Subcutaneous adipose tissue (tissue), 4 donors: ENCODE data around the gene CDH5. TPM values are rescaled to one million over a fixed set of nuclear protein-coding genes. Genes with fewer than 3 reads are reported as not detected.

Experiments
- total RNA-seq, 4 donors: library from RNA; depleted of rRNA; stranded (reverse); fragments of >200 nt; gene quantifications; one replicate each; pipeline ENCODE4 v1.1.0, GENCODE V29; 2016
- TF ChIP-seq, protein P1 (sequence below): fragments of 450-650 bp; IDR thresholded peaks from one replicate; pipeline ENCODE4 v1.5.1; 2016; ENCODE audit warnings: low read depth, mild to moderate bottlenecking, control low read depth, antibody characterized with exemption, moderate library complexity

CDH5 gene
- total RNA-seq, 4 donors from 2014 or later, result 28.7 to 155 (median 43.2) TPM

DNA sequence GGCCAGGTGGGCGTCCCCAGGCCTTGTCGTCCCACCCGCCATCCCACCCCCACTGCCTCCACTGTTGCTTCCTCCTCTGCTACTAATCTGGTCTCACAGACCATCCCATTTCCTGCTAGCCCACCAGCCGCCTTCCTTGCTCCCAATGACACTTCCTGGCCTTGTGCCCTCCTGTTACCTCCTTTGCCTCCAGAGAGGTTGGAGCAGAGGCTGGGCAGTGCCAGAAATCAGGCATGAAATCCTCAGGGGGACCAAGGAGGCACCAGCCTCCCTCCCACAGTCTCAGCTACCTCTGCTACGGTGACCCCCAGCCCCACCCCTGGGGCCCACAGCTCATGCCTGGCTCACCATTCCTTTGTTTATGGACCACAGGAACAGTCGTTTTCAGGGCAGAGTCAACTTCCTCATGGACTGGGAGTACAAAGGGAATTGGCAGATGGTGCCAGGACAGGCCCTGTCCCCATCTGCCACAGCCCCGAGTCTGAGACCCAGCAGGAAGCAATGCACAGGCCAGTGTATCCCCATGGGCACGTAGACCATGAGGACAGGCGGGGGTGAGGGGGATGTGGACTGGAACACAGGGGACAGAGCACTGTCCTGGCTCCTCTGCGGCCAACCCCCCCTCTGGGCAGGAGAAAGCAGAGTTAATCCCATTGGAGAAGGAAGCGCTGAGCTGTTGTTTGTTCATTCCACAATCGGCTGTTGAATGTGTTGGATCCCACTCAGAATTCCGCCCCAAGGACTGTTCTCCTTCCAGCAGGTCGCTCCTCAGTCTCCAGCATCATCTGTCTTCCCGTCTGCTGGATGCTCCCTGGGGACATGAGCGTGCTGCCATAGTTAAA, 2.2 kb upstream of the CDH5 start:
- TF ChIP-seq, protein P1, sequence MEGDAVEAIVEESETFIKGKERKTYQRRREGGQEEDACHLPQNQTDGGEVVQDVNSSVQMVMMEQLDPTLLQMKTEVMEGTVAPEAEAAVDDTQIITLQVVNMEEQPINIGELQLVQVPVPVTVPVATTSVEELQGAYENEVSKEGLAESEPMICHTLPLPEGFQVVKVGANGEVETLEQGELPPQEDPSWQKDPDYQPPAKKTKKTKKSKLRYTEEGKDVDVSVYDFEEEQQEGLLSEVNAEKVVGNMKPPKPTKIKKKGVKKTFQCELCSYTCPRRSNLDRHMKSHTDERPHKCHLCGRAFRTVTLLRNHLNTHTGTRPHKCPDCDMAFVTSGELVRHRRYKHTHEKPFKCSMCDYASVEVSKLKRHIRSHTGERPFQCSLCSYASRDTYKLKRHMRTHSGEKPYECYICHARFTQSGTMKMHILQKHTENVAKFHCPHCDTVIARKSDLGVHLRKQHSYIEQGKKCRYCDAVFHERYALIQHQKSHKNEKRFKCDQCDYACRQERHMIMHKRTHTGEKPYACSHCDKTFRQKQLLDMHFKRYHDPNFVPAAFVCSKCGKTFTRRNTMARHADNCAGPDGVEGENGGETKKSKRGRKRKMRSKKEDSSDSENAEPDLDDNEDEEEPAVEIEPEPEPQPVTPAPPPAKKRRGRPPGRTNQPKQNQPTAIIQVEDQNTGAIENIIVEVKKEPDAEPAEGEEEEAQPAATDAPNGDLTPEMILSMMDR, result no peak

DNA sequence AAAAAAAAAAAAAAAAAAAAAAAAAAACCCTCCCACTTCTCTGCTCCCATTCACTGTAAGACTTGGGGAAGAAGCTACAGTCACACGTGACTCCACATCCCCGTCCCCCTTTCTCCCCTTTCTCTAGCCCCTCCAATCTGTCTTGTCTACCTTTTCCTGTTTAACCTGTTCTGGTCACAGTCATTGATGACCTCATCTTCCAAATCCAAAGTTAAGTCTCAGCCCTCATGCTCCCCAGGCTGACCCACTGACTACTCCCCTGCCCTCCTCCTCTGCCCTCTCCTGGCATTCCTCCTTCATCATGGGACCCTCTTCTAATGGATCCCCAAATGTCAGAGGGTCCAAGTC, 1.6 kb upstream of the CDH5 start:
- TF ChIP-seq, protein P1, result no peak

DNA sequence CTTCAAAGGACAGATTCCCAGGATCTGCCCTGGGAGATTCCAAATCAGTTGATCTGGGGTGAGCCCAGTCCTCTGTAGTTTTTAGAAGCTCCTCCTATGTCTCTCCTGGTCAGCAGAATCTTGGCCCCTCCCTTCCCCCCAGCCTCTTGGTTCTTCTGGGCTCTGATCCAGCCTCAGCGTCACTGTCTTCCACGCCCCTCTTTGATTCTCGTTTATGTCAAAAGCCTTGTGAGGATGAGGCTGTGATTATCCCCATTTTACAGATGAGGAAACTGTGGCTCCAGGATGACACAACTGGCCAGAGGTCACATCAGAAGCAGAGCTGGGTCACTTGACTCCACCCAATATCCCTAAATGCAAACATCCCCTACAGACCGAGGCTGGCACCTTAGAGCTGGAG, 840 bp upstream of the CDH5 start:
- TF ChIP-seq, protein P1, result no peak

DNA sequence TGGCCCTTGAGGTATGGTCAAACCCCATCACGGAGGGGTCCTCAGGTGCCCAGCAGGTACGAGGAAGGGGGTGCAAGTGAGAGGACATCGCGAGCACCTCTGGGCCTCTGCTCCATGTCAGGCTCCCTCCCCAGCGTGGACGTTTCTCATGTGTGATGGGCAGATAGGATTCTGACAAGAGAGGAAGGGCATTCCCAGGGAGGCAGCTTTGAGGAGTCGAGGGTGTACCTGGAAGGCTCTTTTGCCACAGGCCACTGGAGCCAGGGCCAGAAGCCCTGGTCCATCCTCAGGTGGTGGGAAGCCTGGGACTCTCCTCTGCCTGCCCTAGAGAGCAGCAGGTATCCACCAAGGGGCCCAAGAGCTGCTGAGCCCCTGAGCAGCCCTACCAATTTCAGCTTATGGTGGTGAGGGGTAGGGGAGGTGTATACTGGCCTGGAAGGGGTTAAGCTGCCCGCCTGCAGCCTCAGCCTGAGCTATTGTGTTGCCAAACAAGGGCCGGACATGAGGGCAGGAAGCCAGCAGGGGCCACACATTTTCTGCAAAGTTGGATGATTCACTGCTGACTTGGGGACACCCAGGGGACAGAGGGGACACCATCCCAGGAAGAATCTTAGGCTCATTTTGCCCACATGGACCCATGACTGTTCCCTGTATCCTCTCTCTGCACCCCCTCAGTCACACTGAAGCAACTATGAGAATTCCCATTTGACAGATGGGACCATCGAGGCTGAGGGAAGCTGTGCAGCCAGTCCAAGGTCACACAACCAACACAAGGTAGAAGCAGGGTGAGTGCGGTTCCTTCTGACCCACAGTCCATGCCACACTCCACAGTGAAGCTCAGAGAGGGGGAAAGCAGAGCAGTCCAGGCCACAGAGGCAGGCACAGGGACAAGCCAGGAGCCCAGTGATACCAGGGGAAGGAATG, 1.7 kb downstream of the CDH5 start:
- TF ChIP-seq, protein P1, result no peak

DNA sequence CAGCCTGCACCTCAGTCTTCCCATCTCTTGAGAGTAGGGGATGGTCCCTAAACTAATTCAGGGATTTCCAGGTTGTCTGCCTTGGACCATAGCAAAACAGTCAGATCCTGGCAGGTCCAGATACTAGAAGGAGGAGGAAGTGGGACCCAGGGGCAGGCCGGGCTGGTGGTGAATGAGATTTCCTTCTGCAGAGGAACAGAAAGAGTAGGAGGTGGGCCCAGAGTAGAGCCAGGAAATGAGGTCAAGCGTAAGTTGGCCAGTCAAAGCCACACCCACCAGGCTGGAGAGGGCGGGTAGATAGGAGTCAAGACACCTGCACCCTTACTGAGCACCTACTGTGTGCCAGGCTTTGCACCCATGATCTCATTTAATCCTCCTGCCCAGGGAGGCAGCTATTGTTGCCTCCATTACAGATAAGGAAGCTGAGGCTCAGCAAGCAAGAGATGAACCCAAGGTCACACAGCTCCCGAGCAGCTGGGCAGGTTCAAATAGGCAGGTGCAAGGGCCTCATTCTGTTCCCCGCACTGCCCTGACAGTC, 2.6 kb downstream of the CDH5 start:
- TF ChIP-seq, protein P1, result no peak

DNA sequence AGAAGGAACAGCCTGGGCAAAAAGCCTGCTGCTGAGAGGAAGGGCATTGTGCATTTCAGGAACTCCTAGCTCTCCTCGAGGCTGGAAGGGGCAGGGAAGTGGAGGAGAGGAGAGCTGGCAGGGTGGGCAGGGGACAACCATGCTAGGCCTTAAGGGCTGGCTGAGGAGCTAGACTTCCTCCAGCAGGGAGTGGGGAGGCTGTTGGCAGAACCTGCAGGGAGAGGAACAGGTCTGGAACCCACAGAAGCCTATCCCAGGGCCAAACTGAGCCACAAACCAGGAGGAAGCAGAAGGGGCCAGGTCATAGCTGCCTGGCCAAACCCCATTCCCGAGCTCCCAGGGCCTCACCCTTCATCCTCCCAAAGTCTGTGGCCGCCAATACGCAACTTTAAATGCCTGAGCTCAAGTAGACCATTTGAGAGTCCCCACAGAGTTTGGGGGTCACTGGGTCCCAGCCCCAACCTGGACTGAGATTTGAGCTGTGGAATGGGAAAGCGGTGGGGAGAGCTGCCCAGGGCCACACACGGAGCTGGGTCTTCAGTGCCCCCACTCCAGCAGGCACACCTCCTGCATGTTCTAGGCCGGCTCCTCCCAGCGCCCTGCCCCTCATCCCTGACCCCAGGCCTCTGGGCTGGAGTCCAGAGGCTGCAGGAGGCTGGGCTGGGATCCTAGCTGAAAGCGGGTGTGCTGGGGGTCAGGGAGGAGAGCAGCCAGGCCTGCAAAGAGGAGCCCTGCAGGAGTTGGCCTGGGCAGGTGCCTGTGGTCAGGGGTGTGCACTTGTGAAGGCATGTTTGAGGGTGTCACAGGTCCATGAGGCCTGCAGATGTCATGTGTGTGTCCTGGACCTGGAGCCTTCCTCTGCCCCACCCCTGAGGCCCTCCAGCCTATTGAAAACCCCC, 4.5 kb downstream of the CDH5 start:
- TF ChIP-seq, protein P1, result no peak
